ENCODE results near the gene C1QTNF9B.

The C1QTNF9B gene

DNA sequence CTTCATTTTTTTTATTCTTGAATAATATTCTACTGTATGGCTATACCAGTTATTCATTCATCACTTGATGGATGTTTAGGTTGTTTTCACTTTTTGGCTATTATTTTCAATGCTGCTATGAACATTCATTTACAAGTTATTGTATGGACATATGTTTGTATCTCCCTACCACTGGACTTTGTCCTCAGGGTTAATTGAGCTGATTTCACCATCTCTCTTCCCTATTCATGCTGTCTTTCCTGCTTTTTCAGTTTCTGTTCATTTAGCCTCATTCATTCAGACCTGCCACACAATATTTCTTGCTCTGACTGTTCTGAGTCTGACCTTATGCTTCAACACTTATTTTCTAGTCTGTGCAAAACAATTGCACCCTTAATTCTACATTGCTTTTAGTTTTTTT lies 12.3 kb upstream of the C1QTNF9B start:
- H3K27ac ChIP-seq (replicated peaks), result no peak overlapping the region
- no peak for DNase-seq (ENCODE audit: low read depth in 1 of 2, low spot score in 1 of 2)
- TF ChIP-seq, protein P1, sequence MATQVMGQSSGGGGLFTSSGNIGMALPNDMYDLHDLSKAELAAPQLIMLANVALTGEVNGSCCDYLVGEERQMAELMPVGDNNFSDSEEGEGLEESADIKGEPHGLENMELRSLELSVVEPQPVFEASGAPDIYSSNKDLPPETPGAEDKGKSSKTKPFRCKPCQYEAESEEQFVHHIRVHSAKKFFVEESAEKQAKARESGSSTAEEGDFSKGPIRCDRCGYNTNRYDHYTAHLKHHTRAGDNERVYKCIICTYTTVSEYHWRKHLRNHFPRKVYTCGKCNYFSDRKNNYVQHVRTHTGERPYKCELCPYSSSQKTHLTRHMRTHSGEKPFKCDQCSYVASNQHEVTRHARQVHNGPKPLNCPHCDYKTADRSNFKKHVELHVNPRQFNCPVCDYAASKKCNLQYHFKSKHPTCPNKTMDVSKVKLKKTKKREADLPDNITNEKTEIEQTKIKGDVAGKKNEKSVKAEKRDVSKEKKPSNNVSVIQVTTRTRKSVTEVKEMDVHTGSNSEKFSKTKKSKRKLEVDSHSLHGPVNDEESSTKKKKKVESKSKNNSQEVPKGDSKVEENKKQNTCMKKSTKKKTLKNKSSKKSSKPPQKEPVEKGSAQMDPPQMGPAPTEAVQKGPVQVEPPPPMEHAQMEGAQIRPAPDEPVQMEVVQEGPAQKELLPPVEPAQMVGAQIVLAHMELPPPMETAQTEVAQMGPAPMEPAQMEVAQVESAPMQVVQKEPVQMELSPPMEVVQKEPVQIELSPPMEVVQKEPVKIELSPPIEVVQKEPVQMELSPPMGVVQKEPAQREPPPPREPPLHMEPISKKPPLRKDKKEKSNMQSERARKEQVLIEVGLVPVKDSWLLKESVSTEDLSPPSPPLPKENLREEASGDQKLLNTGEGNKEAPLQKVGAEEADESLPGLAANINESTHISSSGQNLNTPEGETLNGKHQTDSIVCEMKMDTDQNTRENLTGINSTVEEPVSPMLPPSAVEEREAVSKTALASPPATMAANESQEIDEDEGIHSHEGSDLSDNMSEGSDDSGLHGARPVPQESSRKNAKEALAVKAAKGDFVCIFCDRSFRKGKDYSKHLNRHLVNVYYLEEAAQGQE (IDR thresholded peaks at IDR 0.05; ENCODE audit: insufficient replicate concordance, low read depth), result no peak
- TF ChIP-seq SPI1 (IDR thresholded peaks at IDR 0.05; ENCODE audit: borderline replicate concordance, low read depth), result no peak
- TF ChIP-seq GABPA (IDR thresholded peaks at IDR 0.05; ENCODE audit: low read depth), result no peak
- no peak for TF ChIP-seq POLR2AphosphoS5 (IDR thresholded peaks at IDR 0.05; ENCODE audit: low read depth)
- TF ChIP-seq, protein P2, sequence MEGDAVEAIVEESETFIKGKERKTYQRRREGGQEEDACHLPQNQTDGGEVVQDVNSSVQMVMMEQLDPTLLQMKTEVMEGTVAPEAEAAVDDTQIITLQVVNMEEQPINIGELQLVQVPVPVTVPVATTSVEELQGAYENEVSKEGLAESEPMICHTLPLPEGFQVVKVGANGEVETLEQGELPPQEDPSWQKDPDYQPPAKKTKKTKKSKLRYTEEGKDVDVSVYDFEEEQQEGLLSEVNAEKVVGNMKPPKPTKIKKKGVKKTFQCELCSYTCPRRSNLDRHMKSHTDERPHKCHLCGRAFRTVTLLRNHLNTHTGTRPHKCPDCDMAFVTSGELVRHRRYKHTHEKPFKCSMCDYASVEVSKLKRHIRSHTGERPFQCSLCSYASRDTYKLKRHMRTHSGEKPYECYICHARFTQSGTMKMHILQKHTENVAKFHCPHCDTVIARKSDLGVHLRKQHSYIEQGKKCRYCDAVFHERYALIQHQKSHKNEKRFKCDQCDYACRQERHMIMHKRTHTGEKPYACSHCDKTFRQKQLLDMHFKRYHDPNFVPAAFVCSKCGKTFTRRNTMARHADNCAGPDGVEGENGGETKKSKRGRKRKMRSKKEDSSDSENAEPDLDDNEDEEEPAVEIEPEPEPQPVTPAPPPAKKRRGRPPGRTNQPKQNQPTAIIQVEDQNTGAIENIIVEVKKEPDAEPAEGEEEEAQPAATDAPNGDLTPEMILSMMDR (IDR thresholded peaks at IDR 0.05; ENCODE audit: insufficient read depth, low read length), result no peak
- H3K27me3 ChIP-seq (ENCODE audit: insufficient read depth, poor library complexity, severe bottlenecking), result peaks cover 10% of the 10 kb centered on the region
- no peak overlapping the region for H3K4me3 ChIP-seq (replicated peaks; ENCODE audit: insufficient read depth, low read length)

DNA sequence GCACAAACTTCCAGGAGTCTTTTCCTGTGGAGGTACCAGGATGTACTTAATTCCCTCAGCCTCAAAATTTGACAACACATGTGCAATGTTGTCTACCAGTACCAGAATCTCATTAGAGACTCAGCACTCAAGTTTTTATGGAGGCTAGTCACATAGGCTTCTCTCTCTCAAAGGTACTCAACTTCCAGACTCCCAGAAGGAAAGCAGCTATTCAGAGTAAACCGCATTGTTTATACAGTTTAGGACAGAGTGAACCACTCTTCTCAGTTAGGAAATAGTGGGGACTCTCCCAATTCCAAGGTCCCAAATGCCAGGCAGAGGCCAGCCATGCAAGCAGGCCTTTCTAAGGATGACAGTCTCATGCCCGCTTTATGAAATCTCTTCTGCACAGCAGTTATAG lies 8.5 kb upstream of the C1QTNF9B start:
- DNase-seq (ENCODE audit: low read depth in 1 of 2, low spot score in 1 of 2), result no peak
- peaks cover 21% of the 10 kb centered on the region for H3K27me3 ChIP-seq (ENCODE audit: insufficient read depth, poor library complexity, severe bottlenecking)
- no peak overlapping the region for H3K27ac ChIP-seq (replicated peaks)
- no peak overlapping the region for H3K4me3 ChIP-seq (replicated peaks; ENCODE audit: insufficient read depth, low read length)
- TF ChIP-seq, protein P1 (IDR thresholded peaks at IDR 0.05; ENCODE audit: insufficient replicate concordance, low read depth), result no peak
- TF ChIP-seq SPI1 (IDR thresholded peaks at IDR 0.05; ENCODE audit: borderline replicate concordance, low read depth) (no peak), POLR2AphosphoS5 (IDR thresholded peaks at IDR 0.05; ENCODE audit: low read depth) (no peak), GABPA (IDR thresholded peaks at IDR 0.05; ENCODE audit: low read depth) (no peak)
- TF ChIP-seq, protein P2 (IDR thresholded peaks at IDR 0.05; ENCODE audit: insufficient read depth, low read length), result no peak

DNA sequence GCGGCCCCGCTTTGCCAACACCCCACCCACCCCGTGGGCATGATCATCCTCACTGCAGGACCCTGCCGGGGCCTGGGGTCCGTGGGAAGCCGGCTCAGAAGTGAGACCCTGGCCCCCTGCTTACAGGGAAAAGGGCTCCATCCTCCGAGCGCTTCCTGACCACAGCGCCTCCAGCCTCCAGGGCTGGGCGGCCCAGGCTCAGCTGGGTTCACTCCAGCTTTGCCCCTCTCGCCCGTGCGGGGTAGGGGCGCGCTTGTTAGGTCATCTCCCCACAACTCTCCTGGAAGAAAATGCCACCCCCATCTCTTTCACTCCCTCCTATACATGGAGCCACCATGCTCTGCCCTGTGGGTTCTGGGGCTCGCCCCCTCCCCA lies 6.6 kb upstream of the C1QTNF9B start:
- no peak for TF ChIP-seq POLR2AphosphoS5 (IDR thresholded peaks at IDR 0.05; ENCODE audit: low read depth)
- TF ChIP-seq SPI1 (IDR thresholded peaks at IDR 0.05; ENCODE audit: borderline replicate concordance, low read depth), result no peak
- TF ChIP-seq, protein P2 (IDR thresholded peaks at IDR 0.05; ENCODE audit: insufficient read depth, low read length), result no peak
- TF ChIP-seq, protein P1 (IDR thresholded peaks at IDR 0.05; ENCODE audit: insufficient replicate concordance, low read depth), result no peak
- TF ChIP-seq GABPA (IDR thresholded peaks at IDR 0.05; ENCODE audit: low read depth), result no peak
- Histone ChIP-seq H3K4me3 (replicated peaks; ENCODE audit: insufficient read depth, low read length) (no peak overlapping the region), H3K27ac (replicated peaks) (no peak overlapping the region), H3K27me3 (ENCODE audit: insufficient read depth, poor library complexity, severe bottlenecking) (peaks cover 21% of the 10 kb centered on the region)
- no peak for DNase-seq (ENCODE audit: low read depth in 1 of 2, low spot score in 1 of 2)

All from HL-60 (cell line).